ENCODE measurements around the gene TBX20. TPM values are rescaled to one million over a fixed set of nuclear protein-coding genes. Genes with fewer than 3 reads are reported as not detected.
"Not testable (repeated sequence)": the region's sequence is repeated elsewhere in the genome, so short reads cannot be mapped to it uniquely, and the experiment has no call there.

Gene TBX20
- total RNA-seq, 2 experiments from 2014 or later = 0.17 to 0.27 TPM

- peaks cover 12% of the 10 kb centered on the region for H3K4me1 Mint-ChIP-seq
- H3K27me3 Mint-ChIP-seq = peaks cover 34% of the 10 kb centered on the region
- H3K36me3 Mint-ChIP-seq (ENCODE audit: low read depth); H3K27ac Mint-ChIP-seq; POLR2A ChIA-PET; H3K9me3 Mint-ChIP-seq; CTCF ChIA-PET; DNase-seq: not testable (repeated sequence)
- peak overlapping the region; percentile 58 for H3K4me3 Mint-ChIP-seq
Observed at GRCh38 chr7:35186751-35187150, 67.1 kb downstream of the TBX20 start.

GRCh38 chr7:35185908-35186731, 67.8 kb downstream of the TBX20 start:
- H3K4me3 Mint-ChIP-seq = peak overlapping the region; percentile 58
- peaks cover 12% of the 10 kb centered on the region for H3K4me1 Mint-ChIP-seq
- ChIA-PET CTCF (no interaction called here), POLR2A (no interaction called here)
- peaks cover 34% of the 10 kb centered on the region for H3K27me3 Mint-ChIP-seq
- DNase-seq = no peak
- no peak overlapping the region for H3K27ac Mint-ChIP-seq
- no peaks in the 10 kb centered on the region for H3K9me3 Mint-ChIP-seq
- no peaks in the 10 kb centered on the region for H3K36me3 Mint-ChIP-seq (ENCODE audit: low read depth)

- H3K9me3 Mint-ChIP-seq; CTCF ChIA-PET; H3K27ac Mint-ChIP-seq; H3K36me3 Mint-ChIP-seq (ENCODE audit: low read depth); DNase-seq; H3K4me3 Mint-ChIP-seq; POLR2A ChIA-PET: not testable (repeated sequence)
- Mint-ChIP-seq H3K4me1 (peaks cover 12% of the 10 kb centered on the region), H3K27me3 (peaks cover 34% of the 10 kb centered on the region)
Observed at GRCh38 chr7:35185578-35185907, 68.4 kb downstream of the TBX20 start.

GRCh38 chr7:35184961-35185360, 68.9 kb downstream of the TBX20 start:
- DNase-seq; H3K4me3 Mint-ChIP-seq; H3K9me3 Mint-ChIP-seq; H3K36me3 Mint-ChIP-seq (ENCODE audit: low read depth); CTCF ChIA-PET; POLR2A ChIA-PET; H3K27ac Mint-ChIP-seq: not testable (repeated sequence)
- Mint-ChIP-seq H3K4me1 (peaks cover 12% of the 10 kb centered on the region), H3K27me3 (peaks cover 34% of the 10 kb centered on the region)

- peaks cover 12% of the 10 kb centered on the region for H3K4me1 Mint-ChIP-seq
- H3K4me3 Mint-ChIP-seq; CTCF ChIA-PET; H3K27ac Mint-ChIP-seq; POLR2A ChIA-PET; DNase-seq; H3K36me3 Mint-ChIP-seq (ENCODE audit: low read depth); H3K9me3 Mint-ChIP-seq: not testable (repeated sequence)
- peaks cover 34% of the 10 kb centered on the region for H3K27me3 Mint-ChIP-seq
Observed at GRCh38 chr7:35183873-35184503, 69.9 kb downstream of the TBX20 start.

DNA sequence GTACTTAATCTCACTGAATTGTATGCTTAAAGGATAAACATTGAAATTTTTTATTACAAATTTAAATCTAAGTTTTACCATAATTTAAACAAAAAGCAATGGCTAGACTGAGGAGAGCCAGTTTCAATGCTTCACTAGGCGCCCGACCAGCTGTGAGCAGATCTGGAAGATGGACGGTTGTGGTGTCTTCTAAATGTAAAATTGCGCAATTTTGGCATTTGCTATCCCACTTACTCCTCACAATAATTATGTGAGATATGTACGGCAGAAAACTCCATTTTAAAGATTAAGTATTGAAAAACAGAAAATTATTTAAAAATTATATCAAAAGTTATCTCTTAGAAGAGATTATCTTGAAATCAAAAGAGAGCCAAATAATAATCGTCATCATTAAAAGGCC, 73.2 kb downstream of the TBX20 start:
- CTCF ChIA-PET; H3K36me3 Mint-ChIP-seq (ENCODE audit: low read depth); POLR2A ChIA-PET; H3K9me3 Mint-ChIP-seq; DNase-seq; H3K4me3 Mint-ChIP-seq; H3K27ac Mint-ChIP-seq; H3K4me1 Mint-ChIP-seq: not testable (repeated sequence)
- peaks cover 24% of the 10 kb centered on the region for H3K27me3 Mint-ChIP-seq

- H3K4me1 Mint-ChIP-seq; H3K27me3 Mint-ChIP-seq; H3K27ac Mint-ChIP-seq; CTCF ChIA-PET; H3K36me3 Mint-ChIP-seq (ENCODE audit: low read depth); DNase-seq; H3K4me3 Mint-ChIP-seq; H3K9me3 Mint-ChIP-seq; POLR2A ChIA-PET: not testable (repeated sequence)
Observed at GRCh38 chr7:35173176-35173575, 80.7 kb downstream of the TBX20 start.

DNA sequence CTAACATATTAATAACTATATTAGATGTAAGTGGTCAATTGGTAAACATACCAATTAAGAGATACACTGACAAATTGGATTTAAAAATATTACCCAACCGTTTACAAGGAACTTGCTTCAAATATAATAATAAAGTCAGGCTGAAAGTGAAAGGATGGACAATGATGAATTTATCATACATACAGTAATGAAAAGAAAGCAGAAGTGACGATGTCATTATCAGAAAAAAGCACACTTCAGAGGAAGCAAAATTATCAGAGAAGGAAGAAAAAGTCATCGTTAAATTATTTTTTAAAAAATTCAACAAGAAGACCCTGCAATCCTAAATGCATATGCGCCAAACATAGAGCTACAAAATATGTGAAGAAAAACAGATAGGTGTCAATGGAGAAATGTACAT, 81.8 kb downstream of the TBX20 start:
- H3K27me3 Mint-ChIP-seq; H3K4me3 Mint-ChIP-seq; DNase-seq; H3K27ac Mint-ChIP-seq; CTCF ChIA-PET; POLR2A ChIA-PET; H3K9me3 Mint-ChIP-seq; H3K4me1 Mint-ChIP-seq; H3K36me3 Mint-ChIP-seq (ENCODE audit: low read depth): not testable (repeated sequence)

DNA sequence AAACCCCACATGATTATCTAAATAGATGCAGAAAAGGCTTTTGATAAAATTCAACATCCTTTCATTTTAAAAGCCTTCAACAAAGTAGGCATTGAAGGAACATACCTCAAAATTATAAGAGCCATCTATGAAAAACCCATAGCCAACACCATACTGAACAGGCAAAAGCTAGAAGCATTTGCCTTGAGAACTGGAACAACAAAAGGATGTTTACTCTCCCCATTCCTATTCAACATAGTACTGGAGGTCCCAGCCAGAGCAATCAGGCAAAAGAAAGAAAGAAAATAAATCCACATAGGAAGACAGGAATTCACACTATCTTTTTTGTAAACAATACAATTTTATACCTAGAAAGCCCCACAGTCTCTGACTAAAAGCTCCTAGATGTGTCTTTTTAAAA, 86.2 kb downstream of the TBX20 start:
- CTCF ChIA-PET; H3K27ac Mint-ChIP-seq; H3K36me3 Mint-ChIP-seq (ENCODE audit: low read depth); H3K4me1 Mint-ChIP-seq; POLR2A ChIA-PET; H3K4me3 Mint-ChIP-seq; H3K27me3 Mint-ChIP-seq; H3K9me3 Mint-ChIP-seq; DNase-seq: not testable (repeated sequence)

DNA sequence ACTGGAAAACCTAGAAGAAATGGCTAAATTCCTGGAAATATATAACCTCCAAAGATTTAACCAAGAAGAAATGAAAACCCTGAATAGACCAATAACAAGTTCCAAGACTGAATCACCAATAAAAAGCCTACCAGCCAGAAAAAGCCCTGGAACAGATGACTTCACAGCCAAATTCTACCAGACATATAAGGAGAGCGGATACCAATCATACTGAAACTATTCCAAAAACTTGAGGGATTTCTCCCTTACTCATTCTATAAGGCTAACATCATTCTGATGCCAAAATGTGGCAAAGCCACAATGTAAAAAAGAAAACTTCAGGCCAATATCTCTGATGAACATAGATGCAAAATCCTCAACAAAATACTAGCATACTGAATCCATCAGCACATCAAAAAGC, 86.7 kb downstream of the TBX20 start:
- CTCF ChIA-PET; POLR2A ChIA-PET; H3K36me3 Mint-ChIP-seq (ENCODE audit: low read depth); DNase-seq; H3K9me3 Mint-ChIP-seq; H3K4me3 Mint-ChIP-seq; H3K27ac Mint-ChIP-seq; H3K4me1 Mint-ChIP-seq; H3K27me3 Mint-ChIP-seq: not testable (repeated sequence)

GRCh38 chr7:35161059-35161740, 92.7 kb downstream of the TBX20 start:
- H3K27ac Mint-ChIP-seq; H3K36me3 Mint-ChIP-seq (ENCODE audit: low read depth); CTCF ChIA-PET; H3K27me3 Mint-ChIP-seq; H3K9me3 Mint-ChIP-seq; POLR2A ChIA-PET; H3K4me3 Mint-ChIP-seq; H3K4me1 Mint-ChIP-seq; DNase-seq: not testable (repeated sequence)
